Lower leg skin (tissue), 3 donors: ENCODE measurements around the gene ELMOD1.

Experiments
- POLR2A ChIP-seq, 2 donors: fragments of 450-650 bp; IDR thresholded peaks; one replicate each; pipeline ENCODE4 v1.6.1; 2016 to 2017; ENCODE audit warnings: antibody characterized with exemption in 2 of 2, mild to moderate bottlenecking in 1 of 2, moderate library complexity in 1 of 2
- TF ChIP-seq, protein P1 (sequence below), 3 donors: fragments of 450-650 bp; IDR thresholded peaks; one replicate each; pipeline ENCODE4 v1.5.1; 2016; ENCODE audit warnings: antibody characterized with exemption in 3 of 3, mild to moderate bottlenecking in 3 of 3, moderate library complexity in 2 of 3

GRCh38 chr11:107710301-107710700 lies 119.4 kb downstream of the ELMOD1 start:
- TF ChIP-seq, protein P1, sequence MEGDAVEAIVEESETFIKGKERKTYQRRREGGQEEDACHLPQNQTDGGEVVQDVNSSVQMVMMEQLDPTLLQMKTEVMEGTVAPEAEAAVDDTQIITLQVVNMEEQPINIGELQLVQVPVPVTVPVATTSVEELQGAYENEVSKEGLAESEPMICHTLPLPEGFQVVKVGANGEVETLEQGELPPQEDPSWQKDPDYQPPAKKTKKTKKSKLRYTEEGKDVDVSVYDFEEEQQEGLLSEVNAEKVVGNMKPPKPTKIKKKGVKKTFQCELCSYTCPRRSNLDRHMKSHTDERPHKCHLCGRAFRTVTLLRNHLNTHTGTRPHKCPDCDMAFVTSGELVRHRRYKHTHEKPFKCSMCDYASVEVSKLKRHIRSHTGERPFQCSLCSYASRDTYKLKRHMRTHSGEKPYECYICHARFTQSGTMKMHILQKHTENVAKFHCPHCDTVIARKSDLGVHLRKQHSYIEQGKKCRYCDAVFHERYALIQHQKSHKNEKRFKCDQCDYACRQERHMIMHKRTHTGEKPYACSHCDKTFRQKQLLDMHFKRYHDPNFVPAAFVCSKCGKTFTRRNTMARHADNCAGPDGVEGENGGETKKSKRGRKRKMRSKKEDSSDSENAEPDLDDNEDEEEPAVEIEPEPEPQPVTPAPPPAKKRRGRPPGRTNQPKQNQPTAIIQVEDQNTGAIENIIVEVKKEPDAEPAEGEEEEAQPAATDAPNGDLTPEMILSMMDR (IDR thresholded peaks at IDR 0.05) = no peak
- no peak for TF ChIP-seq POLR2A (IDR thresholded peaks at IDR 0.05)
